Measurements from ENCODE around the gene CR2. TPM values are rescaled to one million over a fixed set of nuclear protein-coding genes. Genes with fewer than 3 reads are reported as not detected.

Gene CR2
- polyA plus RNA-seq (2011; rRNA removed) (not detected in 2 replicates), polyA minus RNA-seq (2011; rRNA and poly(A)+ RNA removed) (not detected in 2 replicates)

DNA sequence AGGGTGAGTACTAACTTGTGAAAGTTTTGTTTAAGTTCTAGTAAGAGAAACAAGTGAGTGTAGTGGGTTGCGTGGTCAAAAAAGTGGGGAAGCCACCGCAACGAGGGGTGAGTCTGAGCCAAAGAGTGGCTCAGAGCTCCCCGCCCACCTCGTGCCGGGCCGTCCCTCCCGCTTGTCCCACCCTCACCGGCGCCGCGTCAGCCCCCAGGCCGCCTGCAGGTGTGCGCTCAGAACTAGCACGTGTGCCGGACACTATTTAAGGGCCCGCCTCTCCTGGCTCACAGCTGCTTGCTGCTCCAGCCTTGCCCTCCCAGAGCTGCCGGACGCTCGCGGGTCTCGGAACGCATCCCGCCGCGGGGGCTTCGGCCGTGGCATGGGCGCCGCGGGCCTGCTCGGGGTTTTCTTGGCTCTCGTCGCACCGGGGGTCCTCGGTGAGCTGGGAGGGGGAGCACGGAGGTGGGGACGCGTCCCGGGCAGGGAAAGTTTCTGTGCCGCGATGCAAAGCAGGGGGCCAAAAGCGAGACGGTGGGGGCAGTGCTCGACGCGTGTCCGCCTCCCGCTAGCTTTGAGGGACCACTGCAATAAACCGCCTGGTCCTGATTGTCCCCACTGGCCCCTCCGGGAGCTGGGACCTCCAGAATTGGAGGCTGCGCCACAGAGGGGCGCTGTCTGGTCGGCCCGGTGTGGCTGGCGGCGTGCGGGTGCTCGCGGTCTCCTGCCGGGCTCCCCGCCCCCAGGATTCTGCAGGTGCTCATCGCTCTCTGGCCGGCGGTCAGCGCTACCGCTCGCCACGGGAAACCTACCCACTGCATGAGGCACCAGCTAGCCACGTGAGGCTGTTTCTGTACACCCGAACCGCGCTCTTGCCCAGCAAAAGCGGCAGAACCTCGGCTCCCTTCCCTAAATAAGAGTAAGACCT, at the start of gene CR2:
CR2 (plus strand) TSS at position 283 of the 919 bp plus-strand sequence; CDS start at position 374, 91 bp downstream.
- CTCF ChIA-PET, result interaction anchor here (0.6 kb wide), 1 partner anchor 1362 kb away, joined by 3 read pairs; no protein-coding TSS in a partner anchor
- Histone ChIP-seq H3K27me3 (ENCODE audit: control insufficient read depth, insufficient read depth, low read length) (peaks cover 29% of the 10 kb centered on the region), H3K9me3 (ENCODE audit: control insufficient read depth, insufficient read depth, low read length) (peaks cover 7% of the 10 kb centered on the region; the same call in 1 of the 2 replicates), H3K27ac (ENCODE audit: low read depth, low read length) (no peak within 1 kb of the TSS), H3K4me3 (ENCODE audit: low read depth, low read length) (0 out of 2 replicates have a peak within 1 kb of the TSS, but pooled peaks have one; percentile 7)
- TF ChIP-seq, protein P1, sequence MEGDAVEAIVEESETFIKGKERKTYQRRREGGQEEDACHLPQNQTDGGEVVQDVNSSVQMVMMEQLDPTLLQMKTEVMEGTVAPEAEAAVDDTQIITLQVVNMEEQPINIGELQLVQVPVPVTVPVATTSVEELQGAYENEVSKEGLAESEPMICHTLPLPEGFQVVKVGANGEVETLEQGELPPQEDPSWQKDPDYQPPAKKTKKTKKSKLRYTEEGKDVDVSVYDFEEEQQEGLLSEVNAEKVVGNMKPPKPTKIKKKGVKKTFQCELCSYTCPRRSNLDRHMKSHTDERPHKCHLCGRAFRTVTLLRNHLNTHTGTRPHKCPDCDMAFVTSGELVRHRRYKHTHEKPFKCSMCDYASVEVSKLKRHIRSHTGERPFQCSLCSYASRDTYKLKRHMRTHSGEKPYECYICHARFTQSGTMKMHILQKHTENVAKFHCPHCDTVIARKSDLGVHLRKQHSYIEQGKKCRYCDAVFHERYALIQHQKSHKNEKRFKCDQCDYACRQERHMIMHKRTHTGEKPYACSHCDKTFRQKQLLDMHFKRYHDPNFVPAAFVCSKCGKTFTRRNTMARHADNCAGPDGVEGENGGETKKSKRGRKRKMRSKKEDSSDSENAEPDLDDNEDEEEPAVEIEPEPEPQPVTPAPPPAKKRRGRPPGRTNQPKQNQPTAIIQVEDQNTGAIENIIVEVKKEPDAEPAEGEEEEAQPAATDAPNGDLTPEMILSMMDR (IDR thresholded peaks at IDR 0.05; ENCODE audit: low read depth, low read length), result no peak
- no peak for DNase-seq (ENCODE audit: low read depth, low spot score)
- POLR2A ChIA-PET, result no interaction called here

DNA sequence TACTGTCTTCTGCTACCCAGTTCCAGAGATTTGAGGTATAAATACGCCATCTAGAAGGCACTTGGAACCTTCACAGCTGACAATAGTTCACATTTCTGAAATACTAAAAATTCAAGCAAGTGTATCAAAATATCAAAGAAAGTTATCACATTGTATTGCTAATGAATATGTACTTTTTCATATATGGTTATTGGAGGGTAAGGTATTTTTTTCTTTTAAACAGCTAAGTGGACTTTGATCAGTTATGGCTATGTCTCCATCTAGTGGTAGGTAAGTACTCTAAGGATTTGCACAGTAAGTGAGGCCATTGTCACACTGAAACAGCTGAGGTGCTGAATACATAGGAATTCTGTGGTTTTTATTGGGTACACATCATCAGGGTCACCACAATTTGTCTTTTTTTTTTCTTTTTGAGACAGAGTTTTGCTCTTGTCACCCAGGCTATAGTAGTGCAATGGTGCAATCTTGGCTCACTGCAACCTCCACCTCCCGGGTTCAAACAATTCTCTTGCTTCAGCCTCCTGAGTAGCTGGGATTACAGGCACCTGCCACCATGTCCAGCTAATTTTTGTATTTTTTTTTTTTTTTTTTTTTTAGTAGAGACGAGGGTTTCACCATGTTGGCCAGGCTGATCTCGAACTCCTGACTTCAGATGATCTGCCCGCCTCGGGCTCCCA, 49.1 kb upstream of the CR2 start:
- no peak overlapping the region for H3K27ac ChIP-seq (ENCODE audit: low read depth, low read length)
- ChIA-PET POLR2A (interaction anchor here (0.7 to 1.0 kb wide), 2 partner anchors 69 to 83 kb away, joined by 3 to 5 read pairs; partner anchors contain the start of gene CD55), CTCF (interaction anchor here (0.6 to 5.4 kb wide), 44 partner anchors 11 to 493 kb away, joined by 3 to 83 read pairs (median 4); partner anchors contain the start of genes CD55 and PFKFB2)

DNA sequence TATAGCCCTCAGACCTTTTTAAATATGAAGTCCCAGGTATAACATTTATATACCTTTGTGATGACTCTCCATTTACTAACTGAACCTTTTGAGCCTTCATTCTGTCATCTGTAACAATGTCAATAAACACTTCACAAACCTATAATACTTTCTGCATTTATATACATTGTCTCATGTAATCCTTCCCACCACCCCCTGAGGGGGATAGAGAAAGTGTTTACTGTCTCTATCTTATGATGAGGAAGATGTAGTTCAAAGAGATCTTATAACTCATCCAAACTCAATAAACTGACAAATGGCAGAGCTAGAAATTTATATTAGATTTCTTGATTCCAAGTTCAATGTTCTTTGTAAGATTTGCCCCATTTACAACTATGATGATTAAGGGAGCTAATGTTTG, 48.3 kb upstream of the CR2 start:
- Histone ChIP-seq H3K27ac (ENCODE audit: low read depth, low read length) (no peak overlapping the region), H3K9me3 (ENCODE audit: control insufficient read depth, insufficient read depth, low read length) (no peaks in the 10 kb centered on the region), H3K4me3 (ENCODE audit: low read depth, low read length) (no peak overlapping the region), H3K27me3 (ENCODE audit: control insufficient read depth, insufficient read depth, low read length) (peaks cover 6% of the 10 kb centered on the region)
- DNase-seq (ENCODE audit: low read depth, low spot score), result no peak
- ChIA-PET POLR2A (interaction anchor here (1.0 kb wide), 1 partner anchor 84 kb away, joined by 5 read pairs; the partner anchor contains the start of gene CD55), CTCF (interaction anchor here (0.7 to 5.4 kb wide), 30 partner anchors 8 to 493 kb away, joined by 3 to 83 read pairs (median 4); partner anchors contain the start of genes CD55 and PFKFB2)
- TF ChIP-seq, protein P1 (IDR thresholded peaks at IDR 0.05; ENCODE audit: low read depth, low read length), result no peak

More for the DNA sequence above, 49.1 kb upstream of the CR2 start:
- no peaks in the 10 kb centered on the region for H3K9me3 ChIP-seq (ENCODE audit: control insufficient read depth, insufficient read depth, low read length)
- no peak overlapping the region for H3K4me3 ChIP-seq (ENCODE audit: low read depth, low read length)
- H3K27me3 ChIP-seq (ENCODE audit: control insufficient read depth, insufficient read depth, low read length), result peaks cover 4% of the 10 kb centered on the region
- TF ChIP-seq, protein P1 (IDR thresholded peaks at IDR 0.05; ENCODE audit: low read depth, low read length), result peak; percentile 80
- peak; percentile 38 for DNase-seq (ENCODE audit: low read depth, low spot score)

DNA sequence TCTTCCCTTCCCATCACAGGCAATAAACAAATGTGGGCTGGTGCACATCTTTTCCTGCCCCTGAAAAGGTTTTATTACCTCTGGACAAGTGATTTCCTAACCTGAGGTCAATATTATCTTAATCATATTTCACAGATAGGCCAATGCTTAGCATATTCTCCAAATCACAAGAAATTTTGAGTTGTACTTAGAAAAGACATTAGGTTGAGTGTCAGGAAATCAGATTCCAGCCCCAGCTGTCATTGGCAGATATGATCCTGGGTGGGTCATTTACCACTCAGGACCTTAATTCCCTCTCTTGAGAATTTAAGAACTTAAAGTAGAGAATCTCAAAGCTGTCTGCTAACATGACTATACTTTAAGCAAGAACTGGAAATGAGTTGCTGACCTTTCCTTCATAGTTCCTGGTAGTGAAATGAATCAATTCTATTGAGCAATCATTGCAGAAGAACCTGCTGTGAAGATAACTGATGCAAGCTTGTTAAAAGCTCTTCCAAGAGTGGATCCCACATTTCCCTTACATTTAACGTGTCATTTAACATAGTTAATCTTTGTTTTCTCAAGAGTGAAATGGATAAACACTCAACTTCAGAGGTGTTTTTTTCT, 46.4 kb upstream of the CR2 start:
- ChIA-PET CTCF (interaction anchor here (0.8 to 5.4 kb wide), 4 partner anchors 148 to 375 kb away, joined by 3 to 83 read pairs (median 7); partner anchors contain the start of gene C1orf116), POLR2A (no interaction called here)
- no peaks in the 10 kb centered on the region for H3K9me3 ChIP-seq (ENCODE audit: control insufficient read depth, insufficient read depth, low read length)
- TF ChIP-seq, protein P1 (IDR thresholded peaks at IDR 0.05; ENCODE audit: low read depth, low read length), result no peak
- no peak overlapping the region for H3K27ac ChIP-seq (ENCODE audit: low read depth, low read length)
- DNase-seq (ENCODE audit: low read depth, low spot score), result no peak
- peaks cover 7% of the 10 kb centered on the region for H3K27me3 ChIP-seq (ENCODE audit: control insufficient read depth, insufficient read depth, low read length)
- no peak overlapping the region for H3K4me3 ChIP-seq (ENCODE audit: low read depth, low read length)

Measured in AG04450 (cell line).